H7 (cell line): ENCODE measurements around the gene TOPBP1. TPM values are rescaled to one million over a fixed set of nuclear protein-coding genes. Genes with fewer than 3 reads are reported as not detected.

Source experiments
- DNase-seq: peaks from one replicate; pipeline ENCODE4 v3.0.0; 2012
- H3K27me3 ChIP-seq: 2 replicates; pipeline ENCODE4 v1.6.0; 2011; ENCODE audit warnings: mild to moderate bottlenecking, low read length; ENCODE audit not compliant: control insufficient read depth, insufficient read depth
- H3K36me3 ChIP-seq: replicated peaks from 2 replicates; pipeline ENCODE4 v1.5.1; 2011; ENCODE audit warnings: low read length; ENCODE audit not compliant: control insufficient read depth, insufficient read depth
- H3K4me3 ChIP-seq: 2 replicates; pipeline ENCODE4 v1.5.1; 2011; ENCODE audit warnings: low read depth, mild to moderate bottlenecking, control low read depth, low read length, moderate library complexity; ENCODE audit not compliant: insufficient read depth
- total RNA-seq: library from RNA; depleted of rRNA; stranded (reverse); fragments of >200 nt; shearing (Covaris generic); gene quantifications from 2 replicates; pipeline ENCODE4 v1.2.3, GENCODE V29; 2014; rRNA removed

TOPBP1 gene
- 36.3 and 44.3 TPM in 2 replicates for total RNA-seq

GRCh38 chr3:133661454-133662277 lies at the start of gene TOPBP1:
Gene TOPBP1, minus strand, starts transcription at chr3:133661941. Its CDS starts 814 bp downstream, at chr3:133661127.
- Histone ChIP-seq H3K27me3 (no peaks in the 10 kb centered on the region), H3K36me3 (peaks cover 2% of the 10 kb centered on the region), H3K4me3 (peak within 1 kb of the TSS; percentile 89)
- peak; percentile 91 for DNase-seq

DNA sequence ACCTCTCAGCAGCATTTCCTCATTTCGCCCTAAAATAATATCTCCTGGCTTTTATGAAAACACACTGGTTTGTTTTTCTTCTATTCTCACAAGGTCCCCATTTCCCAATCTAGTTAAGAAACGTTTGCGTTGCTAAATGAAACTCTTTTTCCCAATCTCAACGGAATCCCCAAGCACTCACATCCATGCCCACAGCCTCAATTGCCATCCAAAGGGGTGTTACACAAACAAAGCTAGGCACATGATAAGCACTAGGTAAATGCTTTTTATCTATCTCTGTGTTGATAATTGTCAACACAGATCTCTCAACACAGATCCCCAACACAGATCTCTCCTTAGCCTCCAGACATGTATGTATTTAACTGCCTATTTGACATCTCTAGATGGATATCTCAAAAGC lies 49.3 kb upstream of the TOPBP1 start:
- DNase-seq: no peak
- Histone ChIP-seq H3K4me3 (no peak overlapping the region), H3K27me3 (no peaks in the 10 kb centered on the region), H3K36me3 (no peaks in the 10 kb centered on the region)

DNA sequence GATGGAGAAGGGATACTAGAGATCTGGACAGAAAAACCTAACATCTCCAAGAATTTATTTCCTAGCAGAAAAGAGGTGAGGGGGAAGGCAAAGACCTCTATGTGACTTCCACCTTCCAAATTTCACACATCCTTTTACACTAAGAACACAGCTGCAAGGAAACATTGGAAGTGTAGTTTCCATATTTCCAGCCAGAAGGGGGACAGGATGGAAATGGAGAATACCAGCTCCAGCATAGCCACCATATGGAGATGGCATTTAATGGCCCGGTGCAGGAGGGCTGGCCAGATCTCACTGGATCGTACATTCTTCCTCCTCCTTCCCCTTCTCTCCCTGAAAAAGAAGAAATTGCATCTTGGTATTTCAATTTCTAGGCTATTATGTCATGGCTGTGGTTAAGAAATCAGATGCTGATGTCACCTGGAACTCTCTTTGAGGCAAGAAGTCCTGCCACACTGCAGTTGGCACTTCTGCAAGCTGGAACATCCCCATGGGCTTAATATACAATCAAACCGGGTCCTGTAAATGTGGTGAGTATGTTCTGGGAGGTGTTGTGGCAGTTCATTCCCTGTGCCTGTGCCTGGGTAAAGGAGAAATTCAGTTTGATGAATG lies 47.5 kb upstream of the TOPBP1 start:
- H3K36me3 ChIP-seq: no peaks in the 10 kb centered on the region
- H3K27me3 ChIP-seq: no peaks in the 10 kb centered on the region
- no peak for DNase-seq
- H3K4me3 ChIP-seq: no peak overlapping the region

- DNase-seq: no peak
- Histone ChIP-seq H3K4me3 (no peak overlapping the region), H3K36me3 (no peaks in the 10 kb centered on the region), H3K27me3 (no peaks in the 10 kb centered on the region)
Observed at GRCh38 chr3:133706033-133706432, 44.3 kb upstream of the TOPBP1 start.

- Histone ChIP-seq H3K36me3 (no peaks in the 10 kb centered on the region), H3K27me3 (no peaks in the 10 kb centered on the region), H3K4me3 (no peak overlapping the region)
- DNase-seq: no peak
Observed at GRCh38 chr3:133703915-133704314, 42.2 kb upstream of the TOPBP1 start.

DNA sequence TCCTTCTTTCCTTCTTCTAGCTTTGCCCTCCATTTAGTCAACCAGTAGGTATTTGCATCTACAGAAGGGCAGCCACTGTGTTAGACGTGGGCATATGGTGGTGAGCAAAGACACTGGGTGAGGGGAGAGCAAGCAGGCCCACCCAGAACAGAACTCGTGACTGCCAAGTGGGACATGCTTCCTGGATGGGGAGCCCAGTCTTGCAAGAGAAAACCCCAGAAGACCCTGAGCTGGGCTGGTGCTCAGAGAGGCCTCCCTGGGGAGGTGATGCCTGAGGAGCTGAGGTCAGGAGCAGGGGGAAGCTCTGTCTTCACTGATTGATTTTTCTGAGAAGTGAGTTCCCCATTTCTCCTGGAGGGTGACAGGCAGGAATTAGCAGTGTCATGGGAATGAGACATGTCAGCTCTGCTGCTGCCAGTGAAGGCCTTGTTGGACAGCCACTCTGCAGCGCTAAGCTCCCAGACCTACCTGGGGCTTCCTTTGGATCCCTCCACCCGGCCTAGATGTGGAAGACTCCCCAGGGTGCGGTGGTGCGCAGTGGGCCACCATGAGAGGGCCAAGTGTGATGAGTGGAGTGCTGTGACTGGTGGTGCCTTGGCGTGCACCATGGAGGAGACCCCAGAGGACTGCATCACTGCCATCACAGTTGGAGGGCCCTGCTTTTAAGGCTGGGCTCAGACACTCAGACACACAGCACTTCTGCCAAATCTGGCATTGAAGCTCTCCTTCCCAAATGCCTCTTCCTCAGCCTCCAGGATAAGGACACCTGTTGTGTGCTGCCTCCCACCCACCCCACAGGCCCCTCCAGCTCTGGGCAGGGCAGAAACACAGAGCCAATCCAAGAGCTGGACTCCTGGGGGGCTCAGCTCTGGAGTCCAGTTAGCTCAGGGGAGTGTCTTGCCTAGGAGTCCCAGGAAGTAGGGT lies 40.0 kb upstream of the TOPBP1 start:
- H3K36me3 ChIP-seq: no peaks in the 10 kb centered on the region
- no peak for DNase-seq
- H3K4me3 ChIP-seq: no peak overlapping the region
- H3K27me3 ChIP-seq: no peaks in the 10 kb centered on the region

DNA sequence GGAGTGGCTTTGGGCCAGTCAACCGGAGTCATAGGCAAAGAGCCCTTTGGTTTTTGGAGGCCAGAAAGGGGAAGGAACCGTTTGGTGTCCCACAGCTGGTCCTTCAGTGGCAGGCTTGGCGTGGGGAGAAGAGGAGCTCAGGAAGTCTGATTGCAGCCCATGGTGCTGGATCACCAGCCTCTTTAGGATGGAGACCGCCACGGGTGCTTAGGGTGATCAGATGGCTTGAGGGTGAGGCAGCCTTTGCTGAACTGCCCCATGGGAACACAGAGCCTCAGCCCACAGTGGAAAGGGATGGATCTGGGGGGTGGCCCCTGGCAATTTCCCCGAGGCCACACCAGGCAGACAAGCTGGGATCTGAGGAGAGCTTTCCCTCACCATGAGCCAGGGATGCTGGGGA lies 38.6 kb upstream of the TOPBP1 start:
- no peak for DNase-seq
- Histone ChIP-seq H3K27me3 (no peaks in the 10 kb centered on the region), H3K4me3 (no peak overlapping the region), H3K36me3 (no peaks in the 10 kb centered on the region)

- Histone ChIP-seq H3K27me3 (no peaks in the 10 kb centered on the region), H3K36me3 (no peaks in the 10 kb centered on the region), H3K4me3 (no peak overlapping the region)
- no peak for DNase-seq
Observed at GRCh38 chr3:133699903-133700302, 38.2 kb upstream of the TOPBP1 start.

DNA sequence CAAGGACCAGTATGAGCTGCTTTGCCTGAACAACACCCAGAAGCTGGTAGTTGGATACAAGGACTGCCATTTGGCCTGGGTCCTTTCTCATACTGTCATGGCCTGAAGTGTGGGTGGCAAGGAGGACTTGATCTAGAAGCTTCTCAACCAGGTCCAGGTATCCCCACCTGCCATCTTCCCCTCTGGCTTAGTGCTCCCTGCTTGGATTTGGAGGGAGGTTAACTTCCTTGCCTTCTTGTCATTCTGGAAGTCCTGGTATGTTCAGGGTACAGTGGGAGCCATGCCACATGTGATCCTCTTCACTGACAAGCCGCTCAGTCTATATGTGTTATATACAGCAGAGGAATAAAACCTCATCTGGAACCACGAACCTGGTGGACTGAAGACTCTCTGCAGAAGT lies 37.7 kb upstream of the TOPBP1 start:
- H3K27me3 ChIP-seq: no peaks in the 10 kb centered on the region
- H3K36me3 ChIP-seq: no peaks in the 10 kb centered on the region
- DNase-seq: no peak
- no peak overlapping the region for H3K4me3 ChIP-seq

GRCh38 chr3:133697960-133698359 lies 36.2 kb upstream of the TOPBP1 start:
- Histone ChIP-seq H3K27me3 (no peaks in the 10 kb centered on the region), H3K4me3 (no peak overlapping the region), H3K36me3 (no peaks in the 10 kb centered on the region)
- DNase-seq: no peak

DNA sequence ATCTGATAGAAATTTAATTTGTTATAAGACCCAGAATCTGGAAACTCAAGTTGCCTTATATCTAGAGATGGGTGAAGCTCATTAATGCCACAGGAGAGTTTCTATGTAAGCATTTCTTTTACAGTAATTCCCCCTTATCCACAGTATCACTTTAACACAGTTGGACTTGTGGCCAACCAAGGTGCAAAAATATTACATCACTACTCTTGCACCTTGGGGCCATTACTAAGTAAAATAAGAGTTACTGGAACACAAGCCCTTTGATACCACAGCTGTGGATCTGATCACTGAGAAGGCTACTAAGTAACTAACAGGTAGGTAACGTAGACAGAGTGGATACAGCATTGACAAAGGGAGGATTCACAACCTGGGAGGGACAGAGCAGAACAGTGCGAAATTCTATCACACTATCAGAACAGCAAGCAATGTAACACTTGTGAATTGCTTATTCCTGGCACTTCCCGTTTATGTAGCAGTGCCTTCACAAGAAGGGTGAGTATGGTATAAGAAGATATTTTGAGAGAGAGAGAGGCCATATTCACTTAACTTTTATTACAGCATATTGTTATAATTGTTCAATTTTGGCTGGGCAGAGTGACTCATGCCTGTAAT lies 33.9 kb upstream of the TOPBP1 start:
- DNase-seq: no peak
- no peaks in the 10 kb centered on the region for H3K36me3 ChIP-seq

GRCh38 chr3:133694288-133695268 lies 32.8 kb upstream of the TOPBP1 start:
- H3K27me3 ChIP-seq: no peaks in the 10 kb centered on the region
- no peak for DNase-seq
- H3K36me3 ChIP-seq: no peaks in the 10 kb centered on the region
- no peak overlapping the region for H3K4me3 ChIP-seq

More for the DNA sequence above, 33.9 kb upstream of the TOPBP1 start:
- H3K4me3 ChIP-seq: no peak overlapping the region
- no peaks in the 10 kb centered on the region for H3K27me3 ChIP-seq

- Histone ChIP-seq H3K4me3 (no peak overlapping the region), H3K27me3 (no peaks in the 10 kb centered on the region), H3K36me3 (no peaks in the 10 kb centered on the region)
- no peak for DNase-seq
Observed at GRCh38 chr3:133693821-133694220, 32.1 kb upstream of the TOPBP1 start.
